Mesenchymal stem cell (in vitro differentiated cells and primary cell): ENCODE data around the gene MNAT1.
A peak's percentile ranks its signal among the peaks of the same experiment; 100 is the strongest.

Experiments used
- DNase-seq: peaks from one replicate; pipeline ENCODE4 v3.0.0-alpha.2; 2013
- H2AFZ ChIP-seq: one replicate; pipeline ENCODE4 v1.6.1; 2013; ENCODE audit warnings: low read depth, mild to moderate bottlenecking, control low read depth, inconsistent platforms, low read length, moderate library complexity
- H2AK5ac ChIP-seq: 2 replicates; pipeline ENCODE4 v1.6.1; 2013; ENCODE audit warnings: low read length, moderate library complexity, mild to moderate bottlenecking, inconsistent platforms; ENCODE audit not compliant: severe bottlenecking
- H2BK120ac ChIP-seq: one replicate; pipeline ENCODE4 v1.6.1; 2013; ENCODE audit warnings: low read depth, mild to moderate bottlenecking, inconsistent platforms, low read length, moderate library complexity
- H2BK12ac ChIP-seq, 2 experiments: one replicate each; pipeline ENCODE4 v1.6.1; 2013; ENCODE audit warnings: inconsistent platforms in 2 of 2, low read length in 2 of 2, mild to moderate bottlenecking in 2 of 2, moderate library complexity in 2 of 2, control low read depth in 1 of 2
- H2BK15ac ChIP-seq: one replicate; pipeline ENCODE4 v1.6.1; 2013; ENCODE audit warnings: mild to moderate bottlenecking, low read depth, inconsistent platforms; ENCODE audit not compliant: poor library complexity, severe bottlenecking
- H2BK5ac ChIP-seq: 2 replicates; pipeline ENCODE4 v1.6.1; 2013; ENCODE audit warnings: low read depth, mild to moderate bottlenecking, low read length, control low read depth, inconsistent platforms; ENCODE audit not compliant: poor library complexity, severe bottlenecking
- H3K14ac ChIP-seq, 2 experiments: one replicate each; pipeline ENCODE4 v1.6.1; 2013; ENCODE audit warnings: inconsistent platforms in 2 of 2, low read length in 2 of 2, control low read depth in 1 of 2, mild to moderate bottlenecking in 1 of 2, moderate library complexity in 1 of 2
- H3K18ac ChIP-seq, 2 experiments: one replicate each; pipeline ENCODE4 v1.6.1; 2013; ENCODE audit warnings: inconsistent platforms in 2 of 2, low read length in 2 of 2, control low read depth in 1 of 2, low read depth in 1 of 2, mild to moderate bottlenecking in 1 of 2
- H3K23ac ChIP-seq, 2 experiments: one replicate each; pipeline ENCODE4 v1.6.1; 2013; ENCODE audit warnings: inconsistent platforms in 2 of 2, low read length in 2 of 2, mild to moderate bottlenecking in 2 of 2, moderate library complexity in 2 of 2, control low read depth in 1 of 2
- H3K27ac ChIP-seq: 2 replicates; pipeline ENCODE4 v1.5.1; 2013; ENCODE audit warnings: mild to moderate bottlenecking, moderate library complexity, low read length, control low read depth, inconsistent platforms; ENCODE audit not compliant: poor library complexity, severe bottlenecking
- H3K27me3 ChIP-seq, 2 experiments: 2 replicates each; pipeline versions ENCODE4 v1.6.1 to v1.7.0; 2013; ENCODE audit warnings: low read length in 2 of 2, mild to moderate bottlenecking in 2 of 2, moderate library complexity in 2 of 2, control low read depth in 1 of 2, inconsistent platforms in 1 of 2; ENCODE audit not compliant: control insufficient read depth in 1 of 2, insufficient read depth in 1 of 2
- H3K36me3 ChIP-seq, 2 experiments: 2 replicates each; pipeline versions ENCODE4 v1.6.1 to v1.7.0; 2013; ENCODE audit warnings: low read length in 2 of 2, control low read depth in 1 of 2, inconsistent platforms in 1 of 2, low read depth in 1 of 2, mild to moderate bottlenecking in 1 of 2; ENCODE audit not compliant: insufficient read depth in 2 of 2, control insufficient read depth in 1 of 2
- H3K4ac ChIP-seq, 2 experiments: one replicate each; pipeline ENCODE4 v1.6.1; 2013; ENCODE audit warnings: inconsistent platforms in 2 of 2, low read length in 2 of 2, mild to moderate bottlenecking in 2 of 2, moderate library complexity in 2 of 2, control low read depth in 1 of 2, low read depth in 1 of 2
- H3K4me1 ChIP-seq: 2 replicates; pipeline ENCODE4 v1.6.1; 2013; ENCODE audit warnings: low read depth, low read length, control low read depth; ENCODE audit not compliant: control insufficient read depth, insufficient read depth
- H3K4me2 ChIP-seq: 2 replicates; pipeline ENCODE4 v1.6.1; 2013; ENCODE audit warnings: low read length, mild to moderate bottlenecking, inconsistent platforms; ENCODE audit not compliant: poor library complexity, severe bottlenecking
- H3K4me3 ChIP-seq, 2 experiments: 2 replicates each; pipeline versions ENCODE4 v1.5.1 to v1.7.0; 2013; ENCODE audit warnings: low read length in 2 of 2, mild to moderate bottlenecking in 2 of 2, control low read depth in 1 of 2, low read depth in 1 of 2; ENCODE audit not compliant: insufficient read depth in 1 of 2
- H3K79me1 ChIP-seq: replicated peaks from 2 replicates; pipeline ENCODE4 v1.6.1; 2013; ENCODE audit warnings: mild to moderate bottlenecking, control low read depth, low read length, inconsistent platforms; ENCODE audit not compliant: poor library complexity, severe bottlenecking
- H3K9ac ChIP-seq: 2 replicates; pipeline ENCODE4 v1.7.0; 2013; ENCODE audit warnings: mild to moderate bottlenecking, low read length, moderate library complexity
- H3K9me3 ChIP-seq: 2 replicates; pipeline ENCODE4 v1.7.0; 2013; ENCODE audit warnings: mild to moderate bottlenecking, low read length; ENCODE audit not compliant: control insufficient read depth
- H4K8ac ChIP-seq: one replicate; pipeline ENCODE4 v1.6.1; 2013; ENCODE audit warnings: inconsistent platforms, mild to moderate bottlenecking, low read length, moderate library complexity
- H4K91ac ChIP-seq: one replicate; pipeline ENCODE4 v1.6.1; 2013; ENCODE audit warnings: mild to moderate bottlenecking, low read length, inconsistent platforms
- WGBS: methylation state at CpG from one replicate; pipeline ENCODE4 v1.1.7; 2013; ENCODE audit warnings: mixed read lengths; 5-methylcytosine and 5-hydroxymethylcytosine counted together

MNAT1 gene

DNA sequence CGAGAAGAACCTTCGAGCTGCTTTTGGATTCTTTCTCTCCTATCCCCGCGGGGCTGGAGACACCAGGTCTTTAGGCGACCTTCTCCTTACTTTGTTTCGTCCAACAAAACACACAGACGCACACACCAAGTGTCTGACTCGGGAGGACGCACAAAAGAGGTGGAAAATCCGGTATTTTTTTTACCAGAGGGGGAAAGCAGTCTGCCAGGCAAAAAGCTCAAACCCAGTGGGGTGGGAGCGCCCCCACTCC, 12.5 kb upstream of the MNAT1 start:
- H3K23ac ChIP-seq: no peak overlapping the region
- 0% methylated on average over 11 of the region's 11 CpGs for WGBS
- H2BK120ac ChIP-seq: no peak overlapping the region
- H3K4me1 ChIP-seq: peaks cover 3% of the 10 kb centered on the region
- H3K9me3 ChIP-seq: no peaks in the 10 kb centered on the region
- H2BK15ac ChIP-seq: peak overlapping the region; percentile 90
- peak overlapping the region; percentile 60 for H3K27ac ChIP-seq
- peak overlapping the region in 1 of 2 experiments; percentile 45 for H3K18ac ChIP-seq
- H4K91ac ChIP-seq: no peak overlapping the region
- H3K4me2 ChIP-seq: peak overlapping the region; percentile 96
- no peak overlapping the region for H3K14ac ChIP-seq
- peaks cover 9 to 21% of the 10 kb centered on the region in 2 experiments for H3K36me3 ChIP-seq
- no peak overlapping the region for H2BK12ac ChIP-seq
- no peaks in the 10 kb centered on the region for H3K27me3 ChIP-seq
- H3K9ac ChIP-seq: peak overlapping the region; percentile 95
- H3K4me3 ChIP-seq: peak overlapping the region; percentile 92
- no peak overlapping the region for H2AFZ ChIP-seq
- DNase-seq: no peak
- no peak overlapping the region for H4K8ac ChIP-seq
- no peak overlapping the region for H2AK5ac ChIP-seq
- peaks cover 9% of the 10 kb centered on the region for H3K79me1 ChIP-seq
- no peak overlapping the region for H2BK5ac ChIP-seq
- H3K4ac ChIP-seq: no peak overlapping the region

DNA sequence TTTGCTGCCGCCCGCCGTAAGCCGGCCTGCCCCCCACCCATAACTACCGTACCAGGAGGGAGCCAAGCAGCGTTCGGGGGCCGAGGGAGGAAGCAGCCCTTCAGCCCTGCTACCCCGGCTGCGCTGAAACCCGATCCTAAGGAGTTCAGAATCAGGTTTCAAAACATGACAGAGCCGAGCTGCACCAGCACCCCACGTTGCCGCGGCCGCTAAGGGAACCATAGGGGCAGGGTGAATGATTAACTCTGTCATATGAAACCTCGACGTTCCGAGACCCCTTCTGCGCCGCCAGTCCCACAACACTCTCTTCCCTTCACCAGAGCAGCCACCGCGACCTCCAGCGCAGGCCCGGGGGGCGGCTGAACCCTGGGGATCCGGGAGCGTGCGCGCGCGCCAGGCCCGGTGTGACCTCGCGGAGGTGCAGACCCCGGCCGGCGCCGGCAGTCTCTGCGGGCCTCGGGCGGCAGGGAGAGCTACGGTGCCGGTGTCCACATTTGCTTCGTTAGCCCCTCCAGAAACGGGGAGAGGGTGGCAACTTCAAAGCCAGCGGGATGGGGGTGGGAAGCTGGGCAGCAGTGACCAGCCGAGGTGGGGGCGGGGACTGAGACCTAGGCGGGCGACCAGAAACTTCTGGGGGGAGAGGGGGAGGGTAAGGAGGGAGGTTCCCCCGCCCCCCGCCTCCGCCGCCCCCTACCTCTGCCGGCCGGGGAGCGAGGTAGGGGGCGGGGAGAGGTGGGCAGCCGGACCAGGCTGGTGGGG, 12.0 kb upstream of the MNAT1 start:
- peak; percentile 73 for DNase-seq
- H3K23ac ChIP-seq: no peak overlapping the region
- H2AFZ ChIP-seq: peak overlapping the region; percentile 87
- H3K9ac ChIP-seq: peak overlapping the region; percentile 95
- no peak overlapping the region for H3K4ac ChIP-seq
- 2% methylated on average over 59 of the region's 60 CpGs for WGBS
- H3K9me3 ChIP-seq: no peaks in the 10 kb centered on the region
- H4K91ac ChIP-seq: peak overlapping the region; percentile 39
- no peak overlapping the region for H2AK5ac ChIP-seq
- peaks cover 3% of the 10 kb centered on the region for H3K4me1 ChIP-seq
- H3K14ac ChIP-seq: peak overlapping the region in 1 of 2 experiments; percentile 36
- peak overlapping the region; percentile 60 for H3K27ac ChIP-seq
- peak overlapping the region; percentile 96 for H3K4me2 ChIP-seq
- H3K36me3 ChIP-seq: peaks cover 8 to 16% of the 10 kb centered on the region in 2 experiments
- H3K27me3 ChIP-seq: peaks cover 0 to 5% of the 10 kb centered on the region in 2 experiments
- H2BK12ac ChIP-seq: no peak overlapping the region
- H3K18ac ChIP-seq: peak overlapping the region in 1 of 2 experiments; percentile 45
- peaks cover 11% of the 10 kb centered on the region for H3K79me1 ChIP-seq
- H3K4me3 ChIP-seq: peak overlapping the region; percentile 92
- H2BK5ac ChIP-seq: peak overlapping the region; percentile 81
- peak overlapping the region; percentile 52 for H2BK15ac ChIP-seq
- H2BK120ac ChIP-seq: no peak overlapping the region
- H4K8ac ChIP-seq: no peak overlapping the region

DNA sequence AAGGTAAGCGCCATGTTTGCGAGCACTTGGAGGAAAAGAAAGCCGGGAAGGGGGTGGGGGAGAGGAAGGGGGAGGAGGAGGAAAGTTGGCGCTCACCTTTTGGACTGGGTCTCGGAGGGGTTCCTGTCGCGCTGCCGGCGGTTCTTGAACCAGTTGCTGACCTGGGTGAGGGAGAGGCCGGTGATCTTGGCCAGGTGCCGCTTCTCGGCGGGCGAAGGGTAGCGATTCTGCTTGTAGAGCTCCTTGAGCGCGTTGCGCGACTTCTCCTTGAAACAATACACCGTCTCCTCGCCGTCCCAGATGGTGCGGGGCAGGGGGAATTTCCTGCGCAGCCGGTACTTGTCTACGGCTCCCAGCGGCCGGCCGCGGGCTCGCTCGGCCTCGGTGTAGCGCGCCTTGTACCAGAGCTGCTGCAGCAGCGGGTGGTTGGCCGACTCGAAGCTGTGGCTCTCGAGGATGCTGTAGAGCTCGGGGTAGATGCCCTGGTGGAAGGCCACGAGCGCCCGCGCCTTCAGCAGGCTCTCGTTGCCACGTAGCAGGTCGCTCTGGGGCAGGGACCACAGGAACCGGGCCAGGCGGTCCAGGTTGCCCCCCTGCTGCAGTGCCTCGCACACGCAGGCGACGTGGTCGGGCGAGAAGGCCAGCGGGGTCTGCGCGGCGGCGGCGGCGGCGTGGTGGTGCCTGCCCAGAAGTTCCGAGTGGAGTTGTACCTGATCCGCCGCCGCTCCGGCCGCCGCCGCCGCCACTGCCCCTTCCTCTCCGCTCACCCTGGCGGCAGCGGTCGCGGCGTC, 11.2 kb upstream of the MNAT1 start:
- H2BK15ac ChIP-seq: peak overlapping the region; percentile 39
- H3K36me3 ChIP-seq: peaks cover 5 to 15% of the 10 kb centered on the region in 2 experiments
- H3K4ac ChIP-seq: peak overlapping the region; percentile 56 to 77
- peak overlapping the region; percentile 67 to 93 for H3K18ac ChIP-seq
- peak overlapping the region; percentile 54 for H4K91ac ChIP-seq
- under 1% methylated on average over 63 of the region's 78 CpGs for WGBS
- H3K9ac ChIP-seq: peak overlapping the region; percentile 95
- H3K4me2 ChIP-seq: peak overlapping the region; percentile 90
- H3K4me1 ChIP-seq: peaks cover 3% of the 10 kb centered on the region
- peak overlapping the region; percentile 65 for H3K27ac ChIP-seq
- H3K23ac ChIP-seq: peak overlapping the region in 1 of 2 experiments; percentile 56
- H4K8ac ChIP-seq: peak overlapping the region; percentile 47
- DNase-seq: peak; percentile 72
- peak overlapping the region; percentile 63 for H2BK5ac ChIP-seq
- H2AFZ ChIP-seq: peak overlapping the region; percentile 83
- no peak overlapping the region for H2BK120ac ChIP-seq
- H3K14ac ChIP-seq: peak overlapping the region in 1 of 2 experiments; percentile 87
- H3K9me3 ChIP-seq: no peaks in the 10 kb centered on the region
- H2AK5ac ChIP-seq: no peak overlapping the region
- H2BK12ac ChIP-seq: peak overlapping the region in 1 of 2 experiments; percentile 57
- H3K79me1 ChIP-seq: peaks cover 12% of the 10 kb centered on the region
- H3K27me3 ChIP-seq: peaks cover 0 to 5% of the 10 kb centered on the region in 2 experiments
- peak overlapping the region; percentile 92 for H3K4me3 ChIP-seq
